ENCODE data around the gene ARSG. TPM values are rescaled to one million over a fixed set of nuclear protein-coding genes. Genes with fewer than 3 reads are reported as not detected.

The ARSG gene
- total and polyA plus RNA-seq, 10 of the 15 experiments (the other 5 are each of a cell fraction or from before 2014, with no cell fraction given) = 2.9 to 13.5 (median 7.6) TPM

GRCh38 chr17:68391561-68392268 is 100.4 kb downstream of the ARSG start:
- no peaks in the 10 kb centered on the region for H3K36me3 ChIP-seq (ENCODE audit: control insufficient read depth in 2 of 2, insufficient read depth in 2 of 2, low read length in 1 of 2)
- no peaks in the 10 kb centered on the region for H3K9me3 ChIP-seq (replicated peaks; ENCODE audit: control insufficient read depth, insufficient read depth, low read length)
- ChIA-PET POLR2A (no interaction called here), SMC1A (ENCODE audit: uncharacterized antibody, unreplicated experiment) (no interaction called here), CTCF (interaction anchor here (0.9 kb wide), 1 partner anchor 7 kb away, joined by 3 read pairs; no protein-coding TSS in a partner anchor), RAD21 (ENCODE audit: unreplicated experiment) (no interaction called here)
- no peak overlapping the region for H3K27ac ChIP-seq (ENCODE audit: control insufficient read depth, insufficient read depth)
- no peaks in the 10 kb centered on the region for H3K4me1 ChIP-seq (ENCODE audit: control insufficient read depth, insufficient read depth, low read length)
- H4K20me1 ChIP-seq (ENCODE audit: control insufficient read depth, insufficient read depth) = no peaks in the 10 kb centered on the region
- DNase-seq (ENCODE audit: low read depth, low spot score) = no peak
- no peak overlapping the region for H3K4me2 ChIP-seq (ENCODE audit: control insufficient read depth, insufficient read depth)
- no peak for FAIRE-seq
- H3K4me3 ChIP-seq = no peak overlapping the region
- in situ Hi-C loops (cut with MboI) (no loop called here), intact Hi-C loops (cut with micrococcal nuclease; ENCODE audit: unreplicated experiment) (no loop called here)
- no peak overlapping the region for H3K9ac ChIP-seq (ENCODE audit: control insufficient read depth, insufficient read depth, low read length)
- no peak overlapping the region for H2AFZ ChIP-seq (ENCODE audit: control insufficient read depth, low read depth, low read length)
- no peaks in the 10 kb centered on the region for H3K27me3 ChIP-seq (replicated peaks in 1 of 2; ENCODE audit: control insufficient read depth in 2 of 2, insufficient read depth in 2 of 2, low read length in 1 of 2)
- BruUV-seq (replicated peaks) = no TSS peak
- no peak for ATAC-seq
- H3K79me2 ChIP-seq (ENCODE audit: control insufficient read depth, insufficient read depth, low read length) = no peaks in the 10 kb centered on the region
- TF ChIP-seq CREB1 (IDR thresholded peaks at IDR 0.05; ENCODE audit: low read depth) (no peak), NBN (IDR thresholded peaks at IDR 0.05) (no peak), BRCA1 (IDR thresholded peaks at IDR 0.05; ENCODE audit: low read depth, low read length) (no peak), SRF (IDR thresholded peaks at IDR 0.05; ENCODE audit: low read depth in 2 of 2, low read length in 2 of 2) (no peak), NFIC (IDR thresholded peaks at IDR 0.05; ENCODE audit: low read depth, low read length) (no peak), MYB (IDR thresholded peaks at IDR 0.05; ENCODE audit: borderline replicate concordance, low read depth, low read length) (no peak), CBX5 (IDR thresholded peaks at IDR 0.05; ENCODE audit: low read depth) (no peak), MLLT1 (IDR thresholded peaks at IDR 0.05) (no peak), TARDBP (IDR thresholded peaks at IDR 0.05; ENCODE audit: borderline replicate concordance) (no peak)
- 53% methylated on average over 16 of the region's 16 CpGs for WGBS (ENCODE audit: insufficient coverage, insufficient replicate concordance, low lambda C conversion rate, missing lambda C conversion rate)
